SK-N-SH treated with all-trans-retinoic acid at 6 μM for 48 hours (cell line): ENCODE measurements around the gene CHN1.

ENCODE experiments used
- ATAC-seq: fragments of 200-7000 bp; cut with Tn5 transposase; 3 replicates; pipeline ENCODE4 v1.9.1; 2020; ENCODE audit warnings: mild to moderate bottlenecking, moderate library complexity
- ARNTL ChIP-seq: fragments of 450-650 bp; formaldehyde crosslinking; IDR thresholded peaks from 2 replicates; pipeline ENCODE4 v1.5.0; 2020; ENCODE audit warnings: low read depth, mild to moderate bottlenecking, moderate library complexity, borderline replicate concordance
- CREB5 ChIP-seq: fragments of 250-450 bp; sonication (Bioruptor Pico); IDR thresholded peaks from 2 replicates; pipeline ENCODE4 v1.5.1; 2020; ENCODE audit warnings: low read depth, mild to moderate bottlenecking, moderate library complexity
- ESRRG ChIP-seq: fragments of 250-450 bp; sonication (Bioruptor Pico); IDR thresholded peaks from 2 replicates; pipeline ENCODE4 v1.6.1; 2021; ENCODE audit warnings: mild to moderate bottlenecking
- GLIS3 ChIP-seq: fragments of 250-450 bp; sonication (Bioruptor Pico); IDR thresholded peaks from 2 replicates; pipeline ENCODE4 v1.5.0; 2020; ENCODE audit warnings: mild to moderate bottlenecking, moderate library complexity
- ISL1 ChIP-seq: fragments of 250-450 bp; sonication (Bioruptor Pico); IDR thresholded peaks from 2 replicates; pipeline ENCODE4 v2.1.2; 2022; ENCODE audit warnings: mild to moderate bottlenecking, moderate library complexity
- OSR1 ChIP-seq: fragments of 250-450 bp; sonication (Bioruptor Pico); IDR thresholded peaks from 2 replicates; pipeline ENCODE4 v1.8.0; 2022; ENCODE audit warnings: moderate library complexity, mild to moderate bottlenecking, inconsistent platforms
- PATZ1 ChIP-seq: fragments of 250-450 bp; sonication (Bioruptor Pico); IDR thresholded peaks from 2 replicates; pipeline ENCODE4 v1.8.0; 2020; ENCODE audit warnings: mild to moderate bottlenecking, moderate library complexity, borderline replicate concordance
- POU6F1 ChIP-seq: fragments of 250-450 bp; sonication (Bioruptor Pico); IDR thresholded peaks from 2 replicates; pipeline ENCODE4 v1.8.0; 2021; ENCODE audit warnings: low read depth, mild to moderate bottlenecking, moderate library complexity, borderline replicate concordance
- PPARA ChIP-seq: fragments of 250-450 bp; sonication (Bioruptor Pico); IDR thresholded peaks from 2 replicates; pipeline ENCODE4 v1.5.0; 2020; ENCODE audit warnings: mild to moderate bottlenecking, borderline replicate concordance
- RARB ChIP-seq: fragments of 250-450 bp; sonication (Bioruptor Pico); IDR thresholded peaks from 2 replicates; pipeline ENCODE4 v1.8.0; 2021; ENCODE audit warnings: mild to moderate bottlenecking, moderate library complexity
- SNAI2 ChIP-seq: fragments of 250-450 bp; sonication (Bioruptor Pico); IDR thresholded peaks from 2 replicates; pipeline ENCODE4 v1.5.0; 2020; ENCODE audit warnings: mild to moderate bottlenecking, moderate library complexity
- TCF4 ChIP-seq: fragments of 250-450 bp; sonication (Bioruptor Pico); IDR thresholded peaks from 2 replicates; pipeline ENCODE4 v1.8.0; 2021; ENCODE audit warnings: mild to moderate bottlenecking, moderate library complexity, borderline replicate concordance
- TOX ChIP-seq: fragments of 250-450 bp; sonication (Bioruptor Pico); IDR thresholded peaks from 2 replicates; pipeline ENCODE4 v1.8.0; 2021; ENCODE audit warnings: mild to moderate bottlenecking, moderate library complexity, borderline replicate concordance
- TSHZ2 ChIP-seq: fragments of 250-450 bp; sonication (Bioruptor Pico); IDR thresholded peaks from 2 replicates; pipeline ENCODE4 v1.5.0; 2020; ENCODE audit warnings: mild to moderate bottlenecking, moderate library complexity
- ZC3H10 ChIP-seq: fragments of 250-450 bp; sonication (Bioruptor Pico); IDR thresholded peaks from 2 replicates; pipeline ENCODE4 v1.5.1; 2021; ENCODE audit warnings: mild to moderate bottlenecking, moderate library complexity
- ZFP3 ChIP-seq: fragments of 250-450 bp; sonication (Bioruptor Pico); IDR thresholded peaks from 2 replicates; pipeline ENCODE4 v1.5.0; 2020; ENCODE audit warnings: mild to moderate bottlenecking, moderate library complexity
- ZFP30 ChIP-seq: fragments of 450-650 bp; formaldehyde crosslinking; IDR thresholded peaks from 2 replicates; pipeline ENCODE4 v1.5.0; 2022; ENCODE audit warnings: mild to moderate bottlenecking, moderate library complexity
- ZNF565 ChIP-seq: fragments of 450-650 bp; formaldehyde crosslinking; conservative IDR thresholded peaks from 2 replicates; pipeline ENCODE4 v1.5.0; 2020; ENCODE audit warnings: low read depth, mild to moderate bottlenecking, moderate library complexity
- ZNF8 ChIP-seq: fragments of 450-650 bp; formaldehyde crosslinking; IDR thresholded peaks from 2 replicates; pipeline ENCODE4 v1.5.0; 2020; ENCODE audit warnings: mild to moderate bottlenecking, moderate library complexity
- TF ChIP-seq, protein P1 (sequence below): fragments of 250-450 bp; sonication (Bioruptor Pico); IDR thresholded peaks from 2 replicates; pipeline ENCODE4 v1.5.1; 2021; ENCODE audit warnings: mild to moderate bottlenecking, moderate library complexity

CHN1 gene

DNA sequence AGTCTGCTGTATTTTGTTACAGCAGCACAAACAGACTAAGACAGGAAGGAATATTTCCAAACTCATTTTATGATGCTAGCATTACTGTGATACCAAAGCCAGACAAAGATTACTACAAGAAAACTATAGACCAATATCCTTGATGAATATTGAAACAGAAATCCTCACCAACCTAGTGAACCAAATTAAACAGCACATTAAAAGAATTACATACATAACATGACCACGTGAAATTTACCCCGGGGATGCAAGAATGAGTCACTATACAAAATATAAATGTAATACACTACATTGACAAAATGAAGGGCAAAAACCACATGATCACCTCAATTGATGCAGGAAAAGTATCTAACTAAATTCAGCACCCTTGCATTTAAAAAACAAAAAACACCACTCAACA lies 112.6 kb downstream of the CHN1 start (continued):
- TF ChIP-seq CREB5 (no peak), ESRRG (CRISPR knock-in tag) (no peak), TOX (CRISPR knock-in tag) (no peak), ZNF565 (CRISPR knock-in tag) (no peak), ISL1 (CRISPR knock-in tag) (no peak)

DNA sequence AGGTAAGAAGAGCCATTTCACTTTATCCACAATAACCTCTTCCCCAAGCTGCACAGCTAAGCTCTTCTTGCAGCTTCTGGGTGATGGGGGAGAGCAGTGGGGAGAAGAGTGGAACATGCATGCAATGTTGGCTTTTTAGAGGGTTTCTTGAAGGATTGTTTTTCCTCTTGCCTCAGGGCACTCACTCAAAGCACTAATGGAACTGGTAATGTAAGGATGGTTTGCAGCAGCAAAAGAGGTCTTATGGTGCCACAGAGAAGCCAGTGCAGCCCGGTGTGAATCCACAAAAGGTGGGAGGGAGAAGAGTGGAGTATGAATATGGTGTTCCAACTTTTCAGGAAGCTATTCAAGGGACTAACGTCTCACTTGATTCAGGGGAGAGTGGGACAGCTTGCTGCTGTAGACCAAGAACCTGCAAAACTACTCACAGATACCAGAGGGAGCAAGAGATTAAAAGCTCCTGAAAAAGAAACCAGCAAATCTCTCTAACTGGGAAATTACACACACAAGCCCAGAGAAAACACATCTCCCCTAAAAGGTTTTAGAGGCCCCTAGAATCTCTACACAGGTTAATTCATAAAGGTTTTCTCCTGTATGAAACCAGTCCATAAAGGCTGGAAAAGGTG lies 116.4 kb downstream of the CHN1 start:
- no peak; the same call in 2 of the 3 replicates for ATAC-seq
- TF ChIP-seq ZC3H10 (CRISPR knock-in tag) (no peak), RARB (CRISPR knock-in tag) (no peak), SNAI2 (CRISPR knock-in tag) (no peak), PATZ1 (no peak), TCF4 (CRISPR knock-in tag) (no peak), ZFP30 (CRISPR knock-in tag) (no peak), ESRRG (CRISPR knock-in tag) (no peak), OSR1 (CRISPR knock-in tag) (no peak), PPARA (CRISPR knock-in tag) (no peak), POU6F1 (CRISPR knock-in tag) (no peak), ISL1 (CRISPR knock-in tag) (no peak), CREB5 (no peak), ZNF8 (no peak)
- TF ChIP-seq, protein P1, sequence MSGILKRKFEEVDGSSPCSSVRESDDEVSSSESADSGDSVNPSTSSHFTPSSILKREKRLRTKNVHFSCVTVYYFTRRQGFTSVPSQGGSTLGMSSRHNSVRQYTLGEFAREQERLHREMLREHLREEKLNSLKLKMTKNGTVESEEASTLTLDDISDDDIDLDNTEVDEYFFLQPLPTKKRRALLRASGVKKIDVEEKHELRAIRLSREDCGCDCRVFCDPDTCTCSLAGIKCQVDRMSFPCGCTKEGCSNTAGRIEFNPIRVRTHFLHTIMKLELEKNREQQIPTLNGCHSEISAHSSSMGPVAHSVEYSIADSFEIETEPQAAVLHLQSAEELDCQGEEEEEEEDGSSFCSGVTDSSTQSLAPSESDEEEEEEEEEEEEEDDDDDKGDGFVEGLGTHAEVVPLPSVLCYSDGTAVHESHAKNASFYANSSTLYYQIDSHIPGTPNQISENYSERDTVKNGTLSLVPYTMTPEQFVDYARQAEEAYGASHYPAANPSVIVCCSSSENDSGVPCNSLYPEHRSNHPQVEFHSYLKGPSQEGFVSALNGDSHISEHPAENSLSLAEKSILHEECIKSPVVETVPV (CRISPR knock-in tag): no peak

DNA sequence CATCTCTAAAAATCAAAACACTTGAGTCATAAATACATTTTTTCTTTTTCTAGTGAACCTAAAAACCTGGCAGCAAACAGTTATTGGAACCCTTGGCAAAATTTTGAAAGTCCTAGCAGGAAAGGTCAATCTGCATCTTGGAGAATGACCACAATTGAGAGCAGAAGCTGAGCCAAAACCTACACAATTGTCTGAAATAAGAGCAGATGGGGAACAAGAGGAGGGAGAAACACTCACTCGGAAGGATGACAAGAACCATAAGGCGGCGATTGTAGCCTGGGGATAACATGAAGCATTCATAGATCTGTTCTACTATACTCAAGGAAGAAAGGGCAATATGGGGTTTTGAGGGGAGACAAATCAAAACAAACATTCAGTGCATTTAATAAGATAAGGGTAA lies 117.0 kb downstream of the CHN1 start:
- ATAC-seq: no peak
- TF ChIP-seq TOX (CRISPR knock-in tag): no peak
- TF ChIP-seq SNAI2 (CRISPR knock-in tag): no peak
- no peak for TF ChIP-seq POU6F1 (CRISPR knock-in tag)
- TF ChIP-seq ESRRG (CRISPR knock-in tag): no peak
- no peak for TF ChIP-seq TCF4 (CRISPR knock-in tag)
- TF ChIP-seq, protein P1 (CRISPR knock-in tag): no peak
- no peak for TF ChIP-seq CREB5
- TF ChIP-seq ZFP3 (CRISPR knock-in tag): no peak
- TF ChIP-seq OSR1 (CRISPR knock-in tag): no peak
- no peak for TF ChIP-seq ZFP30 (CRISPR knock-in tag)
- no peak for TF ChIP-seq ZC3H10 (CRISPR knock-in tag)
- TF ChIP-seq TSHZ2 (CRISPR knock-in tag): no peak
- no peak for TF ChIP-seq ARNTL (CRISPR knock-in tag)
- TF ChIP-seq PPARA (CRISPR knock-in tag): no peak
- TF ChIP-seq RARB (CRISPR knock-in tag): no peak
- no peak for TF ChIP-seq ZNF8
- TF ChIP-seq GLIS3 (CRISPR knock-in tag): no peak
- no peak for TF ChIP-seq ZNF565 (CRISPR knock-in tag)
